Measurements from ENCODE around the gene NAIF1.
"Not testable (repeated sequence)": the region's sequence is repeated elsewhere in the genome, so short reads cannot be mapped to it uniquely, and the experiment has no call there.

NAIF1 gene

GRCh38 chr9:128026773-128027541 is 40.2 kb downstream of the NAIF1 start:
- DNase-seq (ENCODE audit: low read depth) = peak; percentile 20

GRCh38 chr9:128026255-128026772 is 40.8 kb downstream of the NAIF1 start:
- DNase-seq (ENCODE audit: low read depth) = no peak

- DNase-seq (ENCODE audit: low read depth) = no peak
These were observed 41.4 kb downstream of the NAIF1 start for GRCh38 chr9:128025736-128026135.

- no peak for DNase-seq (ENCODE audit: low read depth)
These were observed 42.3 kb downstream of the NAIF1 start for GRCh38 chr9:128024761-128025308.

- DNase-seq (ENCODE audit: low read depth) = not testable (repeated sequence)
These were observed 43.4 kb downstream of the NAIF1 start for GRCh38 chr9:128023671-128024070.

- peak; percentile 41 for DNase-seq (ENCODE audit: low read depth)
These were observed 44.2 kb downstream of the NAIF1 start for GRCh38 chr9:128022886-128023285.

- DNase-seq (ENCODE audit: low read depth) = no peak
These were observed 46.0 kb downstream of the NAIF1 start for GRCh38 chr9:128021098-128021497.

- no peak for DNase-seq (ENCODE audit: low read depth)
These were observed 46.4 kb downstream of the NAIF1 start for GRCh38 chr9:128020692-128021091.

- no peak for DNase-seq (ENCODE audit: low read depth)
These were observed 51.4 kb downstream of the NAIF1 start for GRCh38 chr9:128015696-128016095.

Measured in EH (cell line).